ENCODE measurements around the gene SLC40A1.

The SLC40A1 gene, protein sequence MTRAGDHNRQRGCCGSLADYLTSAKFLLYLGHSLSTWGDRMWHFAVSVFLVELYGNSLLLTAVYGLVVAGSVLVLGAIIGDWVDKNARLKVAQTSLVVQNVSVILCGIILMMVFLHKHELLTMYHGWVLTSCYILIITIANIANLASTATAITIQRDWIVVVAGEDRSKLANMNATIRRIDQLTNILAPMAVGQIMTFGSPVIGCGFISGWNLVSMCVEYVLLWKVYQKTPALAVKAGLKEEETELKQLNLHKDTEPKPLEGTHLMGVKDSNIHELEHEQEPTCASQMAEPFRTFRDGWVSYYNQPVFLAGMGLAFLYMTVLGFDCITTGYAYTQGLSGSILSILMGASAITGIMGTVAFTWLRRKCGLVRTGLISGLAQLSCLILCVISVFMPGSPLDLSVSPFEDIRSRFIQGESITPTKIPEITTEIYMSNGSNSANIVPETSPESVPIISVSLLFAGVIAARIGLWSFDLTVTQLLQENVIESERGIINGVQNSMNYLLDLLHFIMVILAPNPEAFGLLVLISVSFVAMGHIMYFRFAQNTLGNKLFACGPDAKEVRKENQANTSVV

DNA sequence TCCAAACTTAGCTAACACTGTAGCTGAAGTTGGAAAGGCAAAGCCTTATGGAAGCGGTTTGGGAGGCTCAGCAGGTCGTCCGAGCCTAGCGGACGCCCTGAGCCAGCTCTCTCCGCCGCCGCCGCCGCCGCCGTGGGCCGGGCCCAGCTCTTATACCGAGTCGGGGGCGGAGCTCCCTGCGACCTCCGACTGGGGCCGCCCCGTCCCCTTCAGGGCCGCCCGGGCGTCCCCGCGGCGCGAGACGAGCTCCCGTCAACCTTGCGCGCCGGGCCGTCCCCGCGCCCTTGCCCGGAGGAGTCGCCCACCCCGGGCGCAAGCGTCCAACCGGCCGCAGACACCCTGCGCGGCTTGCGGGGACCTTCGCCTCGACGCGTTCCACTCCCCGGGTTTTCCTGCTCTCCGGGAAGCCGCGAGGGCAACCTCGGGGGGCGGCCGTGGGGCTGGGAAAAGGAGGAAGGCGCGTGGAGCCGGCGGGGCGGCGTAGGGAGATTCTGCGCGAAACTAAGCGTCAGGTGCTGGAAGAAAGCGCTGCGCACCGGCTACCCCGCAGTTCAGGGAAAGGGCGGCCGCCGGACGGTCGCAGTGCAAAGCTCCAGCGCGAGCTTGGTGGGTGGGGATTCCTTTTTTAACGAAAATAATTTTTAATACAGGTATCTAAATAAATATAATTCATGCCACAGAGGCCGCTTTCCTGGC, at the start of gene SLC40A1:
Gene SLC40A1 (minus strand): TSS at position 129 of the 696 bp plus-strand sequence. CDS start 326 bp downstream, outside the sequence.
- Mint-ChIP-seq H3K27me3 (peaks cover 44 to 46% of the 10 kb centered on the region in 2 donors), H3K27ac (no peak within 1 kb of the TSS)

DNA sequence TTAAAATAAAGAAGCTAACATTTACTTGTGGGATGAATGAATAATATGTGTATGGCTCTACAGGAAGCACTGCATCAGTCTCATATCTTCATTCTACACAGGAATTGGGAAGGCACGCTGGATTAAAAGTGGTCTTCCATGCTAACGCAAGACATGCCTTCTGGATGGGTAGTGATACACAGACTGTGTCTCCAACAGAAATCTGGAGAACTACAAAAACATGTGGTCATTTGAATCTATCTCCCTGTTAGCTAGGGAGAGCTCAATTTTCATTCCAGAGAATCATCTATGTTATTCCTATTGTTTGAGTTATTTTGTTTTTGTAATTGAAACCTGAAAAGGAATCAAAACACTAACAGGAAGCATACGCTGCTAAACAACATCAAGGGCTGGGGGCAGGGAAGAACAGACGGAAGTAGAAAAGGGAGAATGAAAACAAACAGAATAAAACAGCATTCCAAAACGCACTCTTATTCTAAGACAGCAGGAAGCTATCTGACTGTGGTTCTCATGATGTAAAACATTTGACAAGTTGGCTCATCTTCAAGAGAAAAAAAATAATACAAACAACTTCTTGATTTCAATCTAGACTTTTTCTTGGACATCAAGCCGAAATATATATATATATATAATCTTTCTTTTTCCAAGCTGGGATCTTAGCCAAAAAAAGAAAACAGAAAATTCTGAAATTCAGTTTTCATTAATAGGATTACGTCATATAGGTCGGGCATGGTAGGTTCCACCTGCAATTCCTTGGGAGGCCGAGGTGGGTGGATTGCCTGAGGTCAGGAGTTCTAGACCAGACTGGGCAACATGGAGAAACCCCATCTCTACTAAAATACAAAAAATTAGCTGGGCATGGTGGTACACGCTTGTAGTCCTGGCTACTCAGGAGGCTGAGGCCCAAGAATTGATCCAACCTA, 49.2 kb upstream of the SLC40A1 start:
- DNase-seq, result no peak
- no peak overlapping the region for H3K27ac Mint-ChIP-seq
- H3K4me1 Mint-ChIP-seq, result no peaks in the 10 kb centered on the region
- H3K4me3 Mint-ChIP-seq, result no peak overlapping the region
- no peaks in the 10 kb centered on the region for H3K9me3 Mint-ChIP-seq
- H3K27me3 Mint-ChIP-seq, result peaks cover 0 to 7% of the 10 kb centered on the region in 2 donors
- no peaks in the 10 kb centered on the region for H3K36me3 Mint-ChIP-seq
- ATAC-seq (replicated peaks), result no peak

More for the DNA sequence above, at the start of gene SLC40A1:
- peaks cover 16 to 23% of the 10 kb centered on the region in 2 donors for H3K4me1 Mint-ChIP-seq
- ATAC-seq (replicated peaks) (peak; percentile 91 to 94), DNase-seq (peak; percentile 23)
- H3K36me3 Mint-ChIP-seq, result no peaks in the 10 kb centered on the region
- no peaks in the 10 kb centered on the region for H3K9me3 Mint-ChIP-seq
- H3K4me3 Mint-ChIP-seq, result peak within 1 kb of the TSS; percentile 78 to 80

- Mint-ChIP-seq H3K9me3 (no peaks in the 10 kb centered on the region), H3K27ac (no peak overlapping the region), H3K4me1 (no peaks in the 10 kb centered on the region), H3K27me3 (peaks cover 0 to 12% of the 10 kb centered on the region in 2 donors), H3K36me3 (no peaks in the 10 kb centered on the region), H3K4me3 (no peak overlapping the region)
- DNase-seq (no peak), ATAC-seq (replicated peaks) (no peak)
These were observed 48.4 kb upstream of the SLC40A1 start for GRCh38 chr2:189628817-189629530.

DNA sequence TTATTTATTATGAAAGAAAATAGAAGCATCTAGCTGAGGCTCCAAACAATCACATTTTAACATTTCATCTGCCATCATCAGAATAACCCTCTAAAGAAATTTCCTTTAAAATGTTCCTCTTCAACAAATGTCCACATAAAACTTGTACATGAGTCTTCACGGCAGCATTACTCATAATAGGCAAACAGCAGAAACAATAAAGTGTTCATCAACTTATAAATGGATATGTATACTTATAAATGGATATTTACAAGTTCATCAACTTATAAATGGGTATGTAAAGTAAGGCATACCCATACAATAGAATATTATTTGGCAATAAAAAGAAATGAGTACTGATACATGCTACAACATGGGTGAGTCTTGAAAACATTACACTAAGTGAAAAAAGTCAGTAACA, 47.2 kb upstream of the SLC40A1 start:
- Mint-ChIP-seq H3K4me1 (no peaks in the 10 kb centered on the region), H3K9me3 (no peaks in the 10 kb centered on the region), H3K27ac (no peak overlapping the region), H3K36me3 (no peaks in the 10 kb centered on the region), H3K27me3 (peaks cover 0 to 12% of the 10 kb centered on the region in 2 donors), H3K4me3 (no peak overlapping the region)
- no peak for DNase-seq
- ATAC-seq (replicated peaks), result no peak

GRCh38 chr2:189625636-189626035, 45.0 kb upstream of the SLC40A1 start:
- Mint-ChIP-seq H3K9me3 (no peaks in the 10 kb centered on the region), H3K27ac (no peak overlapping the region), H3K27me3 (peaks cover 0 to 12% of the 10 kb centered on the region in 2 donors), H3K4me1 (no peaks in the 10 kb centered on the region), H3K36me3 (no peaks in the 10 kb centered on the region), H3K4me3 (no peak overlapping the region)
- ATAC-seq (replicated peaks), result no peak
- DNase-seq, result no peak

GRCh38 chr2:189624648-189625355, 44.2 kb upstream of the SLC40A1 start:
- no peak for DNase-seq
- H3K4me1 Mint-ChIP-seq, result no peaks in the 10 kb centered on the region
- H3K27me3 Mint-ChIP-seq, result peaks cover 0 to 12% of the 10 kb centered on the region in 2 donors
- no peak overlapping the region for H3K27ac Mint-ChIP-seq
- no peaks in the 10 kb centered on the region for H3K9me3 Mint-ChIP-seq
- no peaks in the 10 kb centered on the region for H3K36me3 Mint-ChIP-seq
- no peak for ATAC-seq (replicated peaks)
- H3K4me3 Mint-ChIP-seq, result no peak overlapping the region

- Mint-ChIP-seq H3K27ac (no peak overlapping the region), H3K4me3 (no peak overlapping the region), H3K36me3 (no peaks in the 10 kb centered on the region), H3K4me1 (no peaks in the 10 kb centered on the region), H3K9me3 (no peaks in the 10 kb centered on the region), H3K27me3 (peaks cover 0 to 12% of the 10 kb centered on the region in 2 donors)
- no peak for DNase-seq
- ATAC-seq (replicated peaks), result no peak
These were observed 42.5 kb upstream of the SLC40A1 start for GRCh38 chr2:189623049-189623448.

- Mint-ChIP-seq H3K9me3 (no peaks in the 10 kb centered on the region), H3K36me3 (no peaks in the 10 kb centered on the region), H3K4me3 (no peak overlapping the region), H3K27ac (no peak overlapping the region), H3K4me1 (no peaks in the 10 kb centered on the region), H3K27me3 (peaks cover 0 to 12% of the 10 kb centered on the region in 2 donors)
- DNase-seq (no peak), ATAC-seq (replicated peaks) (no peak)
These were observed 41.2 kb upstream of the SLC40A1 start for GRCh38 chr2:189621781-189622180.

GRCh38 chr2:189618197-189618596, 37.6 kb upstream of the SLC40A1 start:
- Mint-ChIP-seq H3K9me3 (no peaks in the 10 kb centered on the region), H3K27me3 (no peaks in the 10 kb centered on the region), H3K36me3 (no peaks in the 10 kb centered on the region), H3K4me3 (no peak overlapping the region), H3K27ac (no peak overlapping the region), H3K4me1 (peaks cover 1 to 4% of the 10 kb centered on the region in 2 donors)
- DNase-seq (no peak), ATAC-seq (replicated peaks) (no peak)

DNA sequence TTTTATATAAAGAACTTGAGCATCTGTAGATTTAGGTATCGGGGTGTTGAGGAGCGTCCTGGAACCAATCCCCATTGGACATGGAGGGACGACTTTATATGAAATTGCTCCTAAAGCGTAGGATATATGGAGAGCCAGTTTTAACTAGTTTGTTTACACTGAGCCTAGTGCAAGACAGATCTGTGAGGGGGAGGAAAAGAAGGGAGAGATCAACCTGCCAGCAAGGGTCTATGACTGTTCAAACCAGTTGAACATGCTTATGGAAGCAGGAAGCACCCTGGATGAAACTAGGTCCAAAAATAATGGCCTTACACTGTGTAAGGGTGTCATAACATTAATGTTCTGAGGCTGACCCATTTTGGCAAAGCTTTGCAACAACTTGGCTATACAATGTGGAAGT, 34.0 kb upstream of the SLC40A1 start:
- no peak overlapping the region for H3K27ac Mint-ChIP-seq
- H3K4me3 Mint-ChIP-seq, result no peak overlapping the region
- H3K4me1 Mint-ChIP-seq, result peaks cover 3 to 6% of the 10 kb centered on the region in 2 donors
- no peaks in the 10 kb centered on the region for H3K9me3 Mint-ChIP-seq
- no peaks in the 10 kb centered on the region for H3K27me3 Mint-ChIP-seq
- no peak for ATAC-seq (replicated peaks)
- no peaks in the 10 kb centered on the region for H3K36me3 Mint-ChIP-seq
- DNase-seq, result no peak

DNA sequence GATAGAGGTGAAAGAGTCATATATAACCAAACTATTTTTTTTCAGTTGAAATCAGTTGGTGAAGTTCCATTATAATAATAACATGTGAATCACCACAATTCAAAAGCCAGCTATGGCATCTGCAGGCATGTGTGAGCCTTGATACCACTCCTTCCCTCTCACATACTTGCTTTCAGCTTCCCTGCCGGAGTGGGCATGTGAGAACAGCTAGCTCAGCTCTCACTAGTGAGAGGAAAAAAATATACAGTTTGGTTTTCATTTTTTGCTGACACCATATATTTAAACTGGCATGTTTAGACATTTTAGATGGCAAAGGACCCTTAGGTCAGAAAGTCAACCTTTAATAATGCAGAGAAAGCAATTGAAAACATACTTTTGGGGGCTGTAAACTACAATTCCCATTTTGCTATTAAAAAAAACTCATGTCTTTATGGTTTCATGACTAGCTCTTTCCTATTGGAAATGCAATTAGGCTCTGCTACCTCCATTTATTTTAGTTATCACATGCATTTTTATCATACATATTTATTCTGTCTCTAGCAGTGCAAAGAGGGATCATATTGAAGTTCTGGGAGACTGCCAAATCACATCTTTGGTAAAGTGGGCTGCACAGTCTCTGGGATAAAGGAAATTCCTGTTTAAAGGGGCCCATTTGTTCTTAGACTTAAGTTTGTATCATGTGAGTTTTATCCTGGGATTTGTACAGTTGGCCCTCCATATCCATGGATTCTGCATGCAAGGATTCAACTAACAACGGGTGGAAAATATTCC, 33.2 kb upstream of the SLC40A1 start:
- no peaks in the 10 kb centered on the region for H3K36me3 Mint-ChIP-seq
- DNase-seq (no peak), ATAC-seq (replicated peaks) (no peak)
- H3K27ac Mint-ChIP-seq, result no peak overlapping the region
- no peak overlapping the region for H3K4me3 Mint-ChIP-seq
- H3K27me3 Mint-ChIP-seq, result no peaks in the 10 kb centered on the region
- H3K9me3 Mint-ChIP-seq, result no peaks in the 10 kb centered on the region
- peaks cover 3 to 6% of the 10 kb centered on the region in 2 donors for H3K4me1 Mint-ChIP-seq

- Mint-ChIP-seq H3K36me3 (no peaks in the 10 kb centered on the region), H3K9me3 (no peaks in the 10 kb centered on the region), H3K27ac (no peak overlapping the region), H3K4me3 (peak overlapping the region in 1 of 2 donors; percentile 32), H3K27me3 (no peaks in the 10 kb centered on the region), H3K4me1 (peaks cover 3 to 6% of the 10 kb centered on the region in 2 donors)
- ATAC-seq (replicated peaks) (no peak), DNase-seq (no peak)
These were observed 32.6 kb upstream of the SLC40A1 start for GRCh38 chr2:189613077-189613636.

Measured in stimulated activated naive B cell treated with anti-CD40 and anti-IgM and Interleukin-4, amounts not matched to agents 10 μg/mL and 1 μg/mL and 100 μg/mL, for 72 hours (primary cell).